Astrocyte (in vitro differentiated cells and primary cell): Measurements from ENCODE around the gene RBBP8NL. TPM values are rescaled to one million over a fixed set of nuclear protein-coding genes. Genes with fewer than 3 reads are reported as not detected.

Experiments
- DNase-seq: peaks from one replicate; pipeline ENCODE4 v3.0.0-alpha.2; 2010; ENCODE audit warnings: low read depth
- FAIRE-seq: peaks from 2 replicates; lab custom pipeline; 2011; peaks lifted over from hg19 to GRCh38; lab: Jason Lieb, UNC
- H2AFZ ChIP-seq: 2 replicates; pipeline ENCODE4 v1.6.0; 2012; ENCODE audit warnings: low read depth, low read length, inconsistent platforms
- H3K27ac ChIP-seq: 2 replicates; pipeline ENCODE4 v1.5.1; 2011; ENCODE audit warnings: low read depth, low read length, inconsistent platforms
- H3K27me3 ChIP-seq: 2 replicates; pipeline ENCODE4 v1.6.0; 2011; ENCODE audit warnings: low read length, inconsistent platforms; ENCODE audit not compliant: insufficient read depth
- H3K36me3 ChIP-seq: 2 replicates; pipeline ENCODE4 v1.5.1; 2011; ENCODE audit warnings: low read length, inconsistent platforms; ENCODE audit not compliant: insufficient read depth
- H3K4me1 ChIP-seq: 2 replicates; pipeline ENCODE4 v1.5.1; 2011; ENCODE audit warnings: low read length, inconsistent platforms; ENCODE audit not compliant: insufficient read depth
- H3K4me2 ChIP-seq: 2 replicates; pipeline ENCODE4 v1.6.0; 2012; ENCODE audit warnings: low read length, inconsistent platforms
- H3K4me3 ChIP-seq: 2 replicates; pipeline ENCODE4 v1.5.1; 2011; ENCODE audit warnings: low read depth, mild to moderate bottlenecking, low read length, inconsistent platforms; ENCODE audit not compliant: insufficient read depth
- H3K79me2 ChIP-seq: 2 replicates; pipeline ENCODE4 v1.6.0; 2012; ENCODE audit warnings: mild to moderate bottlenecking, low read length, inconsistent platforms; ENCODE audit not compliant: insufficient read depth
- H3K9ac ChIP-seq: 2 replicates; pipeline ENCODE4 v1.6.0; 2012; ENCODE audit warnings: mild to moderate bottlenecking, low read length, inconsistent platforms
- H3K9me3 ChIP-seq: 2 replicates; pipeline ENCODE4 v1.5.1; 2012; ENCODE audit warnings: low read depth, mild to moderate bottlenecking, low read length, inconsistent platforms; ENCODE audit not compliant: insufficient read depth
- H4K20me1 ChIP-seq: 2 replicates; pipeline ENCODE4 v1.6.0; 2012; ENCODE audit warnings: low read length, inconsistent platforms; ENCODE audit not compliant: insufficient read depth
- H3K27ac Mint-ChIP-seq: one replicate; pipeline ENCODE4 v1.8.0; 2021; ENCODE audit warnings: mild to moderate bottlenecking, mixed read lengths; ENCODE audit not compliant: unreplicated experiment
- H3K27me3 Mint-ChIP-seq: one replicate; pipeline ENCODE4 v1.8.0; 2021; ENCODE audit warnings: low read depth, mixed read lengths; ENCODE audit not compliant: unreplicated experiment
- H3K36me3 Mint-ChIP-seq: one replicate; pipeline ENCODE4 v1.8.0; 2021; ENCODE audit warnings: low read depth, mixed read lengths; ENCODE audit not compliant: unreplicated experiment
- H3K4me1 Mint-ChIP-seq: one replicate; pipeline ENCODE4 v1.8.0; 2021; ENCODE audit warnings: low read depth, mixed read lengths; ENCODE audit not compliant: unreplicated experiment
- H3K4me3 Mint-ChIP-seq: one replicate; pipeline ENCODE4 v1.8.0; 2021; ENCODE audit warnings: mild to moderate bottlenecking, moderate library complexity, mixed read lengths; ENCODE audit not compliant: unreplicated experiment
- H3K9me3 Mint-ChIP-seq: one replicate; pipeline ENCODE4 v1.8.0; 2021; ENCODE audit warnings: mild to moderate bottlenecking, mixed read lengths; ENCODE audit not compliant: unreplicated experiment
- EZH2 ChIP-seq: IDR thresholded peaks from 2 replicates; pipeline ENCODE4 v1.6.1; 2012; ENCODE audit warnings: mild to moderate bottlenecking, low read length, inconsistent platforms; ENCODE audit not compliant: insufficient read depth
- total RNA-seq: library from RNA; stranded (reverse); gene quantifications from 2 replicates; pipeline ENCODE4 v1.2.1, GENCODE V29; 2021
- TF ChIP-seq, protein P1 (sequence below): IDR thresholded peaks from 2 replicates; pipeline ENCODE4 v1.5.1; 2011; ENCODE audit warnings: low read depth, mild to moderate bottlenecking, inconsistent platforms, low read length, moderate library complexity; ENCODE audit not compliant: insufficient read depth

The RBBP8NL gene
- total RNA-seq, 1 donor from 2014 or later: 0.14 TPM

DNA sequence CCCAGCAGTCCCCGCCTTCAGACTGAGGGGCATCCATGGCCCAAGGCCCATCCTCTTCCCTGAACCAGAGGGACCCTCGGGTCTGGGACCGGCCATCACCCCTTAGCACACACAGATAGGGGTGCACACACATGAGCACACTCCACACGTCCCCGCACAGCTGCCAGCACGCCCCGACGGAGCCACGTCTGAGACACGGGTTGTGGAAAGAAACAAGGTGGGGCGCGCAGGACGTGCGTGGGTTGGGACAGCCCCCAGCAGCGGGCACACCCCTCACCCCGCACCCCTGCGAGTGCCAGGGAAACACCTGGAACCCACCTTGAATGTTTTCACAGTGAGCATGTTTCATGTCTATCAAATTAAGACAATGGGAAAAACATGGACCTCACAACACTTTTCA lies 42.0 kb upstream of the RBBP8NL start:
- H3K9me3 ChIP-seq: no peaks in the 10 kb centered on the region
- Mint-ChIP-seq H3K36me3 (no peaks in the 10 kb centered on the region), H3K9me3 (no peaks in the 10 kb centered on the region), H3K27ac (no peak overlapping the region), H3K27me3 (peaks cover 38% of the 10 kb centered on the region), H3K4me1 (no peaks in the 10 kb centered on the region), H3K4me3 (no peak overlapping the region)
- no peaks in the 10 kb centered on the region for H3K36me3 ChIP-seq
- DNase-seq: no peak
- no peak overlapping the region for H2AFZ ChIP-seq
- H3K4me3 ChIP-seq: no peak overlapping the region
- TF ChIP-seq EZH2: no peak
- TF ChIP-seq, protein P1, sequence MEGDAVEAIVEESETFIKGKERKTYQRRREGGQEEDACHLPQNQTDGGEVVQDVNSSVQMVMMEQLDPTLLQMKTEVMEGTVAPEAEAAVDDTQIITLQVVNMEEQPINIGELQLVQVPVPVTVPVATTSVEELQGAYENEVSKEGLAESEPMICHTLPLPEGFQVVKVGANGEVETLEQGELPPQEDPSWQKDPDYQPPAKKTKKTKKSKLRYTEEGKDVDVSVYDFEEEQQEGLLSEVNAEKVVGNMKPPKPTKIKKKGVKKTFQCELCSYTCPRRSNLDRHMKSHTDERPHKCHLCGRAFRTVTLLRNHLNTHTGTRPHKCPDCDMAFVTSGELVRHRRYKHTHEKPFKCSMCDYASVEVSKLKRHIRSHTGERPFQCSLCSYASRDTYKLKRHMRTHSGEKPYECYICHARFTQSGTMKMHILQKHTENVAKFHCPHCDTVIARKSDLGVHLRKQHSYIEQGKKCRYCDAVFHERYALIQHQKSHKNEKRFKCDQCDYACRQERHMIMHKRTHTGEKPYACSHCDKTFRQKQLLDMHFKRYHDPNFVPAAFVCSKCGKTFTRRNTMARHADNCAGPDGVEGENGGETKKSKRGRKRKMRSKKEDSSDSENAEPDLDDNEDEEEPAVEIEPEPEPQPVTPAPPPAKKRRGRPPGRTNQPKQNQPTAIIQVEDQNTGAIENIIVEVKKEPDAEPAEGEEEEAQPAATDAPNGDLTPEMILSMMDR: no peak
- no peaks in the 10 kb centered on the region for H3K79me2 ChIP-seq
- no peak overlapping the region for H3K27ac ChIP-seq
- no peak overlapping the region for H3K9ac ChIP-seq
- peaks cover 35% of the 10 kb centered on the region for H3K27me3 ChIP-seq
- H3K4me2 ChIP-seq: no peak overlapping the region
- no peaks in the 10 kb centered on the region for H4K20me1 ChIP-seq
- FAIRE-seq: no peak
- H3K4me1 ChIP-seq: no peaks in the 10 kb centered on the region

DNA sequence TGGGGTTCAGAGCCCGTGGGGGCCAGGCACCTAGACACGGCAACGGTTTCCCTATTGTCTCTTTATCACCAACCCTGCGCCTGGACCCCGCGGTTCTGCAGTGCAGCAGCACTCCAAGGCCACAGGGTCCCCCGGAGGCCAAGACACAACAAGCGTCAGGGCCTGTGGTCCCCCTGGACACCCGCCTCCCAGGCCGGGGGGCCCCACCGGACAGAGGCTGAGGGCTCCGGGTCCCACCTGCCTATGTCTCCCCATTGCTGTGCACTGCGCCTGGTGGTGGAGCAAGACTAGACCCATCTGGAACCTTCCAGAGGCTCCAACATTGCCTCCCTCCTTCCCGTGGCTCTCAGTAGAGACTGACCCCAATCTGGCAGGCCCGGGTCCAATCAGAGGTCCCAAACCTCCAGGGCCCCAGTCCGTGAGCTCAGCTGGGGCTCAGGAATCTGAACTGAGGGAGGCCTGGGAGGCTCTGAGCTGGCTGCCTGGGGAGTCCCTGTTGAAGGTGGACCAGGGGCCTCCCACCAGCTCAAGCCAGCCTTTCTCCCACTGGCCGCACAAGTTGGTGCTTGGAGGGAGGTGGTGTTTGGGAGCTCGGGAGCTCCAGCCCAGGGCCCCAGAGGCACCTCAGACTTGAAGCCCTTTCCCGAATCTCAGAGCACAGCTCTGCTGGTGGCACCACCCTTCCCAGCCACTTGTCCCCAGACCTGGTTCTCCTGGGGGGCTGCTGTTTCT lies 39.6 kb upstream of the RBBP8NL start:
- FAIRE-seq (no peak), DNase-seq (no peak)
- peaks cover 39% of the 10 kb centered on the region for H3K27me3 Mint-ChIP-seq
- no peak overlapping the region for H3K4me3 Mint-ChIP-seq
- Histone ChIP-seq H3K79me2 (no peaks in the 10 kb centered on the region), H3K27me3 (peaks cover 20% of the 10 kb centered on the region), H3K9me3 (no peaks in the 10 kb centered on the region), H3K4me3 (no peak overlapping the region), H3K4me2 (no peak overlapping the region), H3K4me1 (no peaks in the 10 kb centered on the region), H3K9ac (no peak overlapping the region), H3K27ac (no peak overlapping the region), H4K20me1 (no peaks in the 10 kb centered on the region), H2AFZ (no peak overlapping the region), H3K36me3 (no peaks in the 10 kb centered on the region)
- no peaks in the 10 kb centered on the region for H3K36me3 Mint-ChIP-seq
- H3K9me3 Mint-ChIP-seq: no peaks in the 10 kb centered on the region
- no peaks in the 10 kb centered on the region for H3K4me1 Mint-ChIP-seq
- H3K27ac Mint-ChIP-seq: no peak overlapping the region
- TF ChIP-seq EZH2: no peak

DNA sequence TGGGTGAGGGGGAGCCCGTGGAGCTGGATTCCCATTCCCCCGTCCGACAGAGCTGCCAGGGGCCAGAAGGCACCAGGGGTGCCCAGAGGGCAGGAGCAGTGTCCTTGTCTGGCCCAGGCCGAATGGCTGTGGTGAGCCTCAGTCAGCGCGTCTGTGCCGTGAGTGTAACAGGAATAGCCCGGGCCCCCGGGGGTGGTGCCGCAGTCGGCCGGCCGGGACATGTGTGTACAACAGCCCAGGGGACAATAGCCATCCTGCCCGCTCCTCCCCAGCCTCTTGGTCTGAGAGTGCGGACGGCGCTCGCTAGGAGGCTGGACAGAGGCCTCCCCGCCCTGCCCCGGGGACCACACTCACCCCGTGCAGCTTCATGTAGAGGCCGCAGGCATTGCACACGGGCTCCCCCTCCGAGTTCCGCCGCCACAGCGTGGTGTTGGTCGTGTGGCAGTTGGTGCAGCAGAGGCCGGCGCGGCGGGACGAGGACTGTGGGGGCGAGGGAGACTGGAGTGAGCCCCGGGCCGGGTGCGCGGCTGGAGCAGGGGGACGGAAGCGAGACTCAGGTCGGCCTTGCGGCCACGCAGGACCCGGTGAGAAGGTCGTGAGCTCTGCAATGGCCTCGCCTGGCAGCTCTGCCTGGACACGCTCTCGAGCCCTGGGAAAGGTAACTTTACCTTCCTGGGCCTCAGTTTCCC lies 38.9 kb upstream of the RBBP8NL start:
- H3K27me3 Mint-ChIP-seq: peaks cover 37% of the 10 kb centered on the region
- H3K36me3 Mint-ChIP-seq: no peaks in the 10 kb centered on the region
- H3K9me3 ChIP-seq: no peaks in the 10 kb centered on the region
- H3K4me2 ChIP-seq: no peak overlapping the region
- no peaks in the 10 kb centered on the region for H3K4me1 ChIP-seq
- no peaks in the 10 kb centered on the region for H3K9me3 Mint-ChIP-seq
- no peak overlapping the region for H3K4me3 ChIP-seq
- no peak overlapping the region for H2AFZ ChIP-seq
- H3K4me3 Mint-ChIP-seq: no peak overlapping the region
- DNase-seq: no peak
- H3K4me1 Mint-ChIP-seq: no peaks in the 10 kb centered on the region
- H3K9ac ChIP-seq: no peak overlapping the region
- no peak overlapping the region for H3K27ac Mint-ChIP-seq
- TF ChIP-seq EZH2: no peak
- TF ChIP-seq, protein P1: no peak
- no peak for FAIRE-seq
- H3K79me2 ChIP-seq: no peaks in the 10 kb centered on the region
- H3K27ac ChIP-seq: no peak overlapping the region
- H4K20me1 ChIP-seq: no peaks in the 10 kb centered on the region
- H3K36me3 ChIP-seq: no peaks in the 10 kb centered on the region
- peaks cover 20% of the 10 kb centered on the region for H3K27me3 ChIP-seq
